ENCODE results near the gene ANXA5.
A peak's percentile ranks its signal among the peaks of the same experiment; 100 is the strongest.
"Not testable (repeated sequence)": the region's sequence is repeated elsewhere in the genome, so short reads cannot be mapped to it uniquely, and the experiment has no call there.

The ANXA5 gene

GRCh38 chr4:121676345-121677075, 20.3 kb downstream of the ANXA5 start:
- DNase-seq: no peak

- no peak for DNase-seq
Observed at GRCh38 chr4:121675715-121676114, 21.1 kb downstream of the ANXA5 start.

GRCh38 chr4:121674696-121675095, 22.1 kb downstream of the ANXA5 start:
- DNase-seq: no peak

GRCh38 chr4:121674191-121674590, 22.6 kb downstream of the ANXA5 start:
- DNase-seq: no peak

- DNase-seq: no peak
Observed at GRCh38 chr4:121669163-121669550, 27.6 kb downstream of the ANXA5 start.

GRCh38 chr4:121668368-121669162, 28.2 kb downstream of the ANXA5 start:
- no peak for DNase-seq

- no peak for DNase-seq
Observed at GRCh38 chr4:121666091-121666679, 30.6 kb downstream of the ANXA5 start.

- no peak for DNase-seq
Observed at GRCh38 chr4:121665371-121665770, 31.4 kb downstream of the ANXA5 start.

- no peak for DNase-seq
Observed at GRCh38 chr4:121662225-121662624, 34.6 kb downstream of the ANXA5 start.

- not testable (repeated sequence) for DNase-seq
Observed at GRCh38 chr4:121660175-121660933, 36.4 kb downstream of the ANXA5 start.

- DNase-seq: no peak
Observed at GRCh38 chr4:121658125-121658524, 38.7 kb downstream of the ANXA5 start.

- peak; percentile 35 for DNase-seq
Observed at GRCh38 chr4:121656269-121656641, 40.5 kb downstream of the ANXA5 start.

- DNase-seq: no peak
Observed at GRCh38 chr4:121655320-121656268, 41.2 kb downstream of the ANXA5 start.

- DNase-seq: no peak
Observed at GRCh38 chr4:121654738-121655137, 42.0 kb downstream of the ANXA5 start.

- DNase-seq: no peak
Observed at GRCh38 chr4:121653986-121654385, 42.8 kb downstream of the ANXA5 start.

- no peak for DNase-seq
Observed at GRCh38 chr4:121653214-121653613, 43.6 kb downstream of the ANXA5 start.

- no peak for DNase-seq
Observed at GRCh38 chr4:121651597-121651996, 45.2 kb downstream of the ANXA5 start.

GRCh38 chr4:121650741-121651140, 46.0 kb downstream of the ANXA5 start:
- DNase-seq: no peak

GRCh38 chr4:121648516-121648915, 48.3 kb downstream of the ANXA5 start:
- DNase-seq: no peak

- no peak for DNase-seq
Observed at GRCh38 chr4:121642876-121643585, 53.7 kb downstream of the ANXA5 start.

GRCh38 chr4:121642292-121642691, 54.5 kb downstream of the ANXA5 start:
- no peak for DNase-seq
